H1 (cell line): Measurements from ENCODE around the gene ENTR1. TPM values are rescaled to one million over a fixed set of nuclear protein-coding genes. Genes with fewer than 3 reads are reported as not detected.

ENCODE experiments used
- CTCF ChIA-PET: fragments of 300-600 bp; sonication (Branson Sonifier 250); formaldehyde crosslinking; loops from one replicate; lab custom pipeline; 2021; ENCODE audit not compliant: partially characterized antibody; lab: Charles Lee
- POLR2A ChIA-PET: fragments of 300-600 bp; sonication (Branson Sonifier 250); formaldehyde crosslinking; loops from one replicate; lab custom pipeline; 2021; ENCODE audit warnings: inconsistent platforms; ENCODE audit not compliant: partially characterized antibody; lab: Charles Lee
- DNase-seq, 2 experiments: peaks; one replicate each; pipeline versions ENCODE4 v3.0.0 to v3.0.0-alpha.2; 2010 to 2022; ENCODE audit warnings: low spot score in 2 of 2, low read depth in 1 of 2, mixed read lengths in 1 of 2
- FAIRE-seq: peaks from 2 replicates; lab custom pipeline; 2011; peaks lifted over from hg19 to GRCh38; lab: Jason Lieb, UNC
- H2AFZ ChIP-seq: 2 replicates; pipeline ENCODE4 v1.8.1; 2012; ENCODE audit warnings: low read length, inconsistent platforms
- H2AK5ac ChIP-seq: 2 replicates; pipeline ENCODE4 v1.6.1; 2013; ENCODE audit warnings: low read depth, low read length
- H2BK120ac ChIP-seq: replicated peaks from 2 replicates; pipeline ENCODE3; 2013; ENCODE audit warnings: low read depth, low read length, inconsistent platforms
- H2BK12ac ChIP-seq: 2 replicates; pipeline ENCODE4 v1.6.1; 2013; ENCODE audit warnings: low read depth, low read length
- H2BK15ac ChIP-seq: 2 replicates; pipeline ENCODE4 v1.6.1; 2013; ENCODE audit warnings: low read length
- H2BK20ac ChIP-seq: 2 replicates; pipeline ENCODE4 v1.6.1; 2013; ENCODE audit warnings: low read length
- H2BK5ac ChIP-seq: 2 replicates; pipeline ENCODE4 v1.6.1; 2013; ENCODE audit warnings: low read depth, low read length
- H3K14ac ChIP-seq: 2 replicates; pipeline ENCODE4 v1.6.1; 2013; ENCODE audit warnings: inconsistent platforms; ENCODE audit not compliant: insufficient read length
- H3K18ac ChIP-seq: 2 replicates; pipeline ENCODE4 v1.6.1; 2013; ENCODE audit warnings: low read length; ENCODE audit errors: extremely low read depth
- H3K23ac ChIP-seq: 2 replicates; pipeline ENCODE4 v1.6.1; 2013; ENCODE audit warnings: inconsistent platforms; ENCODE audit not compliant: insufficient read length
- H3K23me2 ChIP-seq: 2 replicates; pipeline ENCODE4 v1.6.1; 2013; ENCODE audit warnings: low read depth, low read length
- H3K27ac ChIP-seq: 2 replicates; pipeline ENCODE4 v1.6.1; 2011; ENCODE audit warnings: low read depth, low read length, inconsistent platforms
- H3K27me3 ChIP-seq, 4 experiments: replicated peaks in 1 of 4; 1 replicate in 1 of 4; 2 replicates in 3 of 4; pipeline versions ENCODE4 v1.6.1 to v1.8.1; 2011 to 2013; ENCODE audit warnings: low read length in 3 of 4, mild to moderate bottlenecking in 3 of 4, inconsistent platforms in 2 of 4, mixed read lengths in 2 of 4, moderate library complexity in 1 of 4; ENCODE audit not compliant: control insufficient read depth in 3 of 4, insufficient read depth in 3 of 4; ENCODE audit errors: extremely low read depth in 1 of 4
- H3K36me3 ChIP-seq, 4 experiments: 2 replicates each; pipeline versions ENCODE4 v1.6.1 to v1.8.1; 2011 to 2013; ENCODE audit warnings: mild to moderate bottlenecking in 4 of 4, low read length in 3 of 4, moderate library complexity in 2 of 4, control low read depth in 1 of 4, inconsistent platforms in 1 of 4; ENCODE audit not compliant: insufficient read depth in 4 of 4, control insufficient read depth in 2 of 4
- H3K4ac ChIP-seq: replicated peaks from 2 replicates; pipeline ENCODE3; 2013; ENCODE audit warnings: low read length, low read depth, mixed read lengths, inconsistent platforms; ENCODE audit not compliant: insufficient read length
- H3K4me1 ChIP-seq, 4 experiments: replicated peaks in 1 of 4; 1 replicate in 1 of 4; 2 replicates in 3 of 4; pipeline versions ENCODE4 v1.6.1 to v1.8.1; 2011 to 2013; ENCODE audit warnings: low read length in 3 of 4, inconsistent platforms in 2 of 4, mixed read lengths in 1 of 4; ENCODE audit not compliant: insufficient read depth in 4 of 4, control insufficient read depth in 3 of 4
- H3K4me2 ChIP-seq, 2 experiments: 2 replicates each; pipeline versions ENCODE4 v1.6.1 to v1.8.1; 2011 to 2013; ENCODE audit warnings: low read depth in 2 of 2, low read length in 2 of 2, control low read depth in 1 of 2, inconsistent platforms in 1 of 2, mild to moderate bottlenecking in 1 of 2; ENCODE audit not compliant: insufficient read depth in 1 of 2
- H3K4me3 ChIP-seq, 4 experiments: fragments of 200-600, 300-600 bp in 1 of 4; sonication (generic), shearing (Covaris generic), sonication (Bioruptor Twin) in 1 of 4; 2 replicates each; pipeline versions ENCODE4 v1.5.1 to v1.8.1; 2011 to 2016; ENCODE audit warnings: low read length in 4 of 4, low read depth in 3 of 4, control low read depth in 2 of 4, inconsistent platforms in 2 of 4, mild to moderate bottlenecking in 2 of 4, mixed read lengths in 1 of 4, moderate library complexity in 1 of 4; ENCODE audit not compliant: insufficient read depth in 2 of 4; ENCODE audit errors: extremely low read depth in 1 of 4
- H3K56ac ChIP-seq: replicated peaks from 2 replicates; pipeline ENCODE3; 2013; ENCODE audit warnings: low read depth, mild to moderate bottlenecking, mixed read lengths, low read length, inconsistent platforms; ENCODE audit not compliant: insufficient read length
- H3K79me1 ChIP-seq: 2 replicates; pipeline ENCODE4 v1.6.1; 2013; ENCODE audit warnings: low read depth, low read length, control low read depth
- H3K79me2 ChIP-seq, 2 experiments: 2 replicates each; pipeline versions ENCODE4 v1.6.1 to v1.8.1; 2012 to 2013; ENCODE audit warnings: low read length in 2 of 2, mild to moderate bottlenecking in 2 of 2, inconsistent platforms in 1 of 2; ENCODE audit not compliant: insufficient read depth in 2 of 2, control insufficient read depth in 1 of 2
- H3K9ac ChIP-seq, 4 experiments: replicated peaks in 1 of 4; 1 replicate in 1 of 4; 2 replicates in 3 of 4; pipeline versions ENCODE4 v1.6.1 to v1.8.1; 2011 to 2013; ENCODE audit warnings: low read depth in 3 of 4, low read length in 3 of 4, control low read depth in 2 of 4, mild to moderate bottlenecking in 2 of 4, moderate library complexity in 2 of 4, inconsistent platforms in 1 of 4; ENCODE audit errors: extremely low read depth in 1 of 4
- H3K9me3 ChIP-seq, 2 experiments: 2 replicates each; pipeline versions ENCODE4 v1.6.1 to v1.8.1; 2012 to 2013; ENCODE audit warnings: mild to moderate bottlenecking in 2 of 2, moderate library complexity in 2 of 2, control low read depth in 1 of 2, inconsistent platforms in 1 of 2, low read depth in 1 of 2, low read length in 1 of 2, mixed read lengths in 1 of 2; ENCODE audit not compliant: insufficient read depth in 2 of 2
- H4K20me1 ChIP-seq, 2 experiments: replicated peaks in 1 of 2; 2 replicates each; pipeline versions ENCODE3 to v1.8.1; 2011 to 2013; ENCODE audit warnings: inconsistent platforms in 2 of 2, low read length in 2 of 2, mild to moderate bottlenecking in 1 of 2; ENCODE audit not compliant: insufficient read depth in 2 of 2, control insufficient read depth in 1 of 2
- H4K5ac ChIP-seq: 2 replicates; pipeline ENCODE4 v1.6.1; 2013; ENCODE audit warnings: low read length, low read depth, mixed read lengths, inconsistent platforms; ENCODE audit not compliant: insufficient read length
- H4K8ac ChIP-seq: 2 replicates; pipeline ENCODE4 v1.8.0; 2013; ENCODE audit warnings: mild to moderate bottlenecking, moderate library complexity, low read length, inconsistent platforms; ENCODE audit not compliant: insufficient read depth; ENCODE audit errors: extremely low read depth
- H4K91ac ChIP-seq: replicated peaks from 2 replicates; pipeline ENCODE3; 2013; ENCODE audit warnings: low read length, mixed read lengths, inconsistent platforms; ENCODE audit not compliant: insufficient read length
- ATF3 ChIP-seq: IDR thresholded peaks from 2 replicates; pipeline ENCODE4 v1.6.1; 2011; ENCODE audit warnings: low read depth, mild to moderate bottlenecking, low read length; ENCODE audit not compliant: insufficient read depth
- KDM5A ChIP-seq: fragments of 200-600 bp; IDR thresholded peaks from 2 replicates; pipeline ENCODE4 v1.7.1; 2012; ENCODE audit warnings: mild to moderate bottlenecking, low read length, inconsistent platforms, mixed read lengths
- POLR2A ChIP-seq, 2 experiments: IDR thresholded peaks; 1 replicate in 1 of 2; 2 replicates in 1 of 2; pipeline ENCODE4 v1.6.1; 2011; ENCODE audit warnings: low read depth in 2 of 2, low read length in 2 of 2, mild to moderate bottlenecking in 2 of 2; ENCODE audit errors: control extremely low read depth in 1 of 2
- POLR2AphosphoS5 ChIP-seq: IDR thresholded peaks from 2 replicates; pipeline ENCODE4 v1.6.1; 2011; ENCODE audit warnings: low read depth, low read length
- RNF2 ChIP-seq: fragments of 200-900, 300-1000 bp; sonication (generic); IDR thresholded peaks from 2 replicates; pipeline ENCODE4 v1.7.1; 2016; ENCODE audit warnings: borderline replicate concordance, low read depth, mild to moderate bottlenecking, antibody characterized with exemption, low read length; ENCODE audit not compliant: poor library complexity, severe bottlenecking; ENCODE audit errors: missing control alignments
- SIRT6 ChIP-seq: IDR thresholded peaks from one replicate; pipeline ENCODE4 v1.7.1; 2012; ENCODE audit warnings: low read length, inconsistent platforms
- SIX5 ChIP-seq: IDR thresholded peaks from 2 replicates; pipeline ENCODE4 v1.6.1; 2011; ENCODE audit warnings: mild to moderate bottlenecking, low read depth, low read length
- SP2 ChIP-seq: IDR thresholded peaks from 2 replicates; pipeline ENCODE4 v1.6.1; 2012; ENCODE audit warnings: mild to moderate bottlenecking, low read length, inconsistent platforms
- TAF1 ChIP-seq: IDR thresholded peaks from 2 replicates; pipeline ENCODE4 v1.6.1; 2011; ENCODE audit warnings: mild to moderate bottlenecking, low read depth, low read length
- TEAD4 ChIP-seq: IDR thresholded peaks from 2 replicates; pipeline ENCODE4 v1.6.1; 2012; ENCODE audit warnings: low read depth, low read length, inconsistent platforms, mixed read lengths
- WGBS, 2 experiments: shearing (Covaris generic) in 1 of 2; methylation state at CpG; one replicate each; pipeline versions ENCODE4 v1.1.6 to v1.1.7; 2013 to 2015; ENCODE audit warnings: low lambda C conversion rate in 2 of 2, mixed read lengths in 2 of 2, inconsistent platforms in 1 of 2, low coverage in 1 of 2, missing lambda C conversion rate in 1 of 2; ENCODE audit not compliant: insufficient replicate concordance in 2 of 2, insufficient coverage in 1 of 2, insufficient read length in 1 of 2; ENCODE audit errors: extremely low coverage in 1 of 2, missing lambda C conversion rate in 1 of 2; 5-methylcytosine and 5-hydroxymethylcytosine counted together
- polyA plus RNA-seq, 7 experiments: library from polyadenylated mRNA; depleted of rRNA in 3 of 7; stranded (reverse) in 5 of 7; unstranded in 2 of 7; fragments of >200 nt in 5 of 7; fragments of 200-250 nt in 2 of 7; gene quantifications; 1 replicate in 5 of 7; 2 replicates in 1 of 7; 4 replicates in 1 of 7; pipeline versions ENCODE4 v1.2.1 to v1.2.3, GENCODE V29; 2011 to 2013; ENCODE audit warnings: missing spikeins in 2 of 7, mixed read lengths in 2 of 7
- total RNA-seq: library from RNA; stranded (reverse); fragmentation: NEBNext Ultra II Directional; extraction: Animal tissue kit (Norgen Biotek cat#: 25700); gene quantifications from 2 replicates; pipeline ENCODE4 v1.2.1, GENCODE V29; 2021

ENTR1 gene
- total and polyA plus RNA-seq, 2 of the 8 experiments (the other 6 are each of a cell fraction or from before 2014, with no cell fraction given), result 65.2 to 102 TPM

GRCh38 chr9:136400038-136400834 lies 10.2 kb downstream of the ENTR1 start, which contains the start of gene SNAPC4:
Gene SNAPC4 (minus strand): TSS chr9:136400170. CDS start chr9:136398428, 1,742 bp downstream.
- Histone ChIP-seq H3K23me2 (peaks cover 6% of the 10 kb centered on the region; the same call in 1 of the 2 replicates), H3K14ac (no peak within 1 kb of the TSS), H3K9me3 (no peaks in the 10 kb centered on the region), H3K9ac (peak within 1 kb of the TSS; percentile 46 to 76 (median 74); a peak in 6 of 7 replicates), H3K36me3 (peaks cover 32 to 51% (median 43%) of the 10 kb centered on the region in 4 experiments), H4K5ac (peak within 1 kb of the TSS; percentile 8), H2BK20ac (no peak within 1 kb of the TSS), H3K4me1 (peaks cover 0 to 10% (median 7%) of the 10 kb centered on the region in 4 experiments; a peak in 5 of 7 replicates), H4K20me1 (peaks cover 2 to 11% of the 10 kb centered on the region in 2 experiments), H2AK5ac (no peak within 1 kb of the TSS), H2BK12ac (no peak within 1 kb of the TSS), H3K4ac (peak within 1 kb of the TSS; percentile 81), H2BK15ac (no peak within 1 kb of the TSS), H3K27ac (peak within 1 kb of the TSS; percentile 29; the same call in 1 of the 2 replicates), H3K79me2 (peaks cover 0 to 26% of the 10 kb centered on the region in 2 experiments; a peak in 2 of 4 replicates), H4K91ac (peak within 1 kb of the TSS; percentile 84), H2BK5ac (peak within 1 kb of the TSS; percentile 75; the same call in 1 of the 2 replicates), H3K18ac (no peak within 1 kb of the TSS; the same call in 1 of the 2 replicates), H2AFZ (no peak within 1 kb of the TSS; the same call in 1 of the 2 replicates), H3K4me3 (peak within 1 kb of the TSS; percentile 73 to 84 (median 79)), H2BK120ac (no peak within 1 kb of the TSS), H4K8ac (peak within 1 kb of the TSS; percentile 93), H3K27me3 (no peaks in the 10 kb centered on the region), H3K4me2 (peak within 1 kb of the TSS; percentile 81 to 95), H3K23ac (no peak within 1 kb of the TSS), H3K79me1 (peaks cover 13% of the 10 kb centered on the region; the same call in 1 of the 2 replicates), H3K56ac (no peak within 1 kb of the TSS)
- ChIA-PET CTCF (interaction anchor here (0.7 to 3.4 kb wide), 19 partner anchors 9 to 276 kb away, joined by 3 to 26 read pairs (median 5); partner anchors contain the start of genes ENTR1 and PMPCA), POLR2A (interaction anchor here (0.8 to 14.6 kb wide), 17 partner anchors 11 to 258 kb away, joined by 3 to 139 read pairs (median 8); partner anchors contain the start of genes DNLZ, ENTR1 and PMPCA)
- 16% methylated on average over 56 of the region's 71 CpGs; no CpG with 5 or more reads in 1 of the 2 experiments for WGBS, 2 experiments
- DNase-seq (peak; percentile 76 to 97), FAIRE-seq (no peak)
- TF ChIP-seq POLR2AphosphoS5 (peak; percentile 76), SP2 (peak; percentile 18; the same call in 1 of the 2 replicates), KDM5A (no peak), TAF1 (peak; percentile 96), RNF2 (no peak), SIX5 (no peak), POLR2A (IDR thresholded peaks at IDR 0.05; ENCODE audit: control extremely low read depth in 1 of 2, low read depth in 2 of 2, low read length in 2 of 2) (peak in 1 of 2 experiments; percentile 86; a peak in 2 of 3 replicates), ATF3 (peak; percentile 52; the same call in 1 of the 2 replicates), SIRT6 (no peak), TEAD4 (no peak)
